Ishikawa (cell line): ENCODE results near the gene DYTN.

Experiments
- CREB1 ChIP-seq: IDR thresholded peaks from 2 replicates; pipeline ENCODE4 v1.6.1; 2012; ENCODE audit warnings: low read depth
- EP300 ChIP-seq: IDR thresholded peaks from 2 replicates; pipeline ENCODE4 v1.6.1; 2012; ENCODE audit warnings: borderline replicate concordance
- RAD21 ChIP-seq: IDR thresholded peaks from 2 replicates; pipeline ENCODE4 v1.6.1; 2012; ENCODE audit warnings: low read depth
- REST ChIP-seq: IDR thresholded peaks from 2 replicates; pipeline ENCODE4 v1.6.1; 2012; ENCODE audit warnings: low read depth, mild to moderate bottlenecking

- no peak for TF ChIP-seq EP300
- TF ChIP-seq REST: no peak
- no peak for TF ChIP-seq CREB1
- no peak for TF ChIP-seq RAD21
Observed at GRCh38 chr2:206683546-206683945, 34.6 kb downstream of the DYTN start.
